ENCODE data around the gene CDC42. TPM values are rescaled to one million over a fixed set of nuclear protein-coding genes. Genes with fewer than 3 reads are reported as not detected.
A peak's percentile ranks its signal among the peaks of the same experiment; 100 is the strongest.

CDC42 gene
- total RNA-seq, 3 donors from 2014 or later (not counting 1 experiment from before 2014, with no cell fraction given), result 454 to 470 (median 463) TPM

GRCh38 chr1:22096036-22096435 is 43.5 kb downstream of the CDC42 start:
- peaks cover 65 to 68% of the 10 kb centered on the region in 2 donors for H3K4me1 Mint-ChIP-seq
- H3K36me3 ChIP-seq (ENCODE audit: control insufficient read depth, insufficient read depth, low read length), result peaks cover 69% of the 10 kb centered on the region
- H3K27me3 ChIP-seq (ENCODE audit: control insufficient read depth, insufficient read depth, low read length), result no peaks in the 10 kb centered on the region
- intact Hi-C loops (cut with micrococcal nuclease), result no loop called here
- H3K36me3 Mint-ChIP-seq, result peaks cover 9% of the 10 kb centered on the region
- ATAC-seq, result no peak
- H3K27me3 Mint-ChIP-seq (ENCODE audit: low read depth in 2 of 2), result no peaks in the 10 kb centered on the region
- H3K4me1 ChIP-seq (ENCODE audit: control insufficient read depth, insufficient read depth, low read length), result peaks cover under 1% of the 10 kb centered on the region
- no peak for DNase-seq
- no peaks in the 10 kb centered on the region for H3K9me3 ChIP-seq (ENCODE audit: control insufficient read depth, insufficient read depth, low read length)
- no peak for TF ChIP-seq CTCF (IDR thresholded peaks at IDR 0.05)
- 97% methylated on average over 3 of the region's 5 CpGs for WGBS (ENCODE audit: insufficient coverage)
- H3K27ac Mint-ChIP-seq, result peak overlapping the region in 1 of 2 donors; percentile 90
- H3K27ac ChIP-seq (ENCODE audit: low read length), result no peak overlapping the region
- no peaks in the 10 kb centered on the region for H3K9me3 Mint-ChIP-seq
- H3K4me3 Mint-ChIP-seq, result no peak overlapping the region
- H3K4me3 ChIP-seq (ENCODE audit: low read length), result no peak overlapping the region

- H3K4me3 ChIP-seq (ENCODE audit: low read length), result no peak overlapping the region
- TF ChIP-seq CTCF (IDR thresholded peaks at IDR 0.05), result no peak
- H3K9me3 ChIP-seq (ENCODE audit: control insufficient read depth, insufficient read depth, low read length), result no peaks in the 10 kb centered on the region
- intact Hi-C loops (cut with micrococcal nuclease), result no loop called here
- H3K27ac ChIP-seq (ENCODE audit: low read length), result no peak overlapping the region
- Mint-ChIP-seq H3K36me3 (peaks cover 9% of the 10 kb centered on the region), H3K27ac (peak overlapping the region in 1 of 2 donors; percentile 90), H3K4me1 (peaks cover 66 to 67% of the 10 kb centered on the region in 2 donors), H3K4me3 (no peak overlapping the region), H3K9me3 (no peaks in the 10 kb centered on the region), H3K27me3 (ENCODE audit: low read depth in 2 of 2) (no peaks in the 10 kb centered on the region)
- no peaks in the 10 kb centered on the region for H3K27me3 ChIP-seq (ENCODE audit: control insufficient read depth, insufficient read depth, low read length)
- ATAC-seq (no peak), DNase-seq (no peak)
- 93% methylated on average over 3 of the region's 3 CpGs for WGBS (ENCODE audit: insufficient coverage)
- no peaks in the 10 kb centered on the region for H3K4me1 ChIP-seq (ENCODE audit: control insufficient read depth, insufficient read depth, low read length)
- H3K36me3 ChIP-seq (ENCODE audit: control insufficient read depth, insufficient read depth, low read length), result peaks cover 66% of the 10 kb centered on the region
Measured at GRCh38 chr1:22096463-22096862, 44.0 kb downstream of the CDC42 start.

- Mint-ChIP-seq H3K9me3 (no peaks in the 10 kb centered on the region), H3K27ac (peak overlapping the region in 1 of 2 donors; percentile 90), H3K36me3 (peaks cover 9% of the 10 kb centered on the region), H3K27me3 (ENCODE audit: low read depth in 2 of 2) (no peaks in the 10 kb centered on the region), H3K4me1 (peaks cover 63 to 64% of the 10 kb centered on the region in 2 donors), H3K4me3 (no peak overlapping the region)
- ATAC-seq, result no peak
- Histone ChIP-seq H3K27ac (ENCODE audit: low read length) (no peak overlapping the region), H3K36me3 (ENCODE audit: control insufficient read depth, insufficient read depth, low read length) (peaks cover 53% of the 10 kb centered on the region), H3K27me3 (ENCODE audit: control insufficient read depth, insufficient read depth, low read length) (no peaks in the 10 kb centered on the region), H3K4me1 (ENCODE audit: control insufficient read depth, insufficient read depth, low read length) (no peaks in the 10 kb centered on the region), H3K9me3 (ENCODE audit: control insufficient read depth, insufficient read depth, low read length) (no peaks in the 10 kb centered on the region), H3K4me3 (ENCODE audit: low read length) (no peak overlapping the region)
- no peak for DNase-seq
- no peak for TF ChIP-seq CTCF (IDR thresholded peaks at IDR 0.05)
- 95% methylated on average over 10 of the region's 10 CpGs for WGBS (ENCODE audit: insufficient coverage)
- intact Hi-C loops (cut with micrococcal nuclease), result no loop called here
Measured at GRCh38 chr1:22098752-22099151, 46.2 kb downstream of the CDC42 start.

GRCh38 chr1:22100168-22100567 is 47.7 kb downstream of the CDC42 start:
- WGBS (ENCODE audit: insufficient coverage), result 97% methylated on average over 3 of the region's 3 CpGs
- Mint-ChIP-seq H3K36me3 (peaks cover 9% of the 10 kb centered on the region), H3K27ac (peak overlapping the region; percentile 90), H3K9me3 (no peaks in the 10 kb centered on the region), H3K27me3 (ENCODE audit: low read depth in 2 of 2) (no peaks in the 10 kb centered on the region), H3K4me3 (no peak overlapping the region), H3K4me1 (peaks cover 67 to 68% of the 10 kb centered on the region in 2 donors)
- DNase-seq (no peak), ATAC-seq (no peak)
- H3K9me3 ChIP-seq (ENCODE audit: control insufficient read depth, insufficient read depth, low read length), result no peaks in the 10 kb centered on the region
- intact Hi-C loops (cut with micrococcal nuclease), result loop anchor here (5.0 to 10.0 kb wide), 2 partner anchors 33 to 315 kb away; no protein-coding TSS in a partner anchor
- TF ChIP-seq CTCF (IDR thresholded peaks at IDR 0.05), result no peak
- no peak overlapping the region for H3K27ac ChIP-seq (ENCODE audit: low read length)
- no peak overlapping the region for H3K4me3 ChIP-seq (ENCODE audit: low read length)
- peaks cover 47% of the 10 kb centered on the region for H3K36me3 ChIP-seq (ENCODE audit: control insufficient read depth, insufficient read depth, low read length)
- H3K4me1 ChIP-seq (ENCODE audit: control insufficient read depth, insufficient read depth, low read length), result peaks cover 9% of the 10 kb centered on the region
- no peaks in the 10 kb centered on the region for H3K27me3 ChIP-seq (ENCODE audit: control insufficient read depth, insufficient read depth, low read length)
